GM18909 (cell line): ENCODE data around the gene EGFR.
A peak's percentile ranks its signal among the peaks of the same experiment; 100 is the strongest.

ENCODE experiments used
- ATAC-seq: cut with Tn5 transposase; IDR thresholded peaks from one replicate; pipeline ENCODE4 v1.9.1; 2021; ENCODE audit warnings: mild to moderate bottlenecking; ENCODE audit not compliant: unreplicated experiment, poor library complexity

EGFR gene

GRCh38 chr7:55005241-55005851 is 13.5 kb upstream of the EGFR start:
- ATAC-seq, result no peak

DNA sequence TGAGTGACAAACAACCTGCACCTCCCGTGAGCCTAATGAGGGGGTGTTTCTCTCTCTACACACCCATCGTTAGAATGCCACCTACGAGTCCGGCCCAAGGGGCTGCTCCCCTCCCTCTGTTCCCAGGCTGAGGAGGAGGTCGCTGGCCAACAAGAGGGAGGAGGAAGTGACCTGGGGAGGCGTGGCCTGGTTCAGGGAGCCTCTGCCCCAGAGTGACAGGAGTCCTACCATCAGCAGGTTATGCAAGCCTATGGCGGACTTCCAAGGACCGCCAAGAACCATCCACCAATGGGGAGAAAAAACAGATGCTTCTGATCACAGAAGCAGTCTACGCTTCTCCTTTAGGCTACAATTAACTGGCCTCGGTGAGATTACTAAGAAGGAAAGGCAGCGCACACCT is 12.3 kb upstream of the EGFR start:
- ATAC-seq, result no peak

- no peak for ATAC-seq
Measured at GRCh38 chr7:55013851-55014250, 5.0 kb upstream of the EGFR start.

DNA sequence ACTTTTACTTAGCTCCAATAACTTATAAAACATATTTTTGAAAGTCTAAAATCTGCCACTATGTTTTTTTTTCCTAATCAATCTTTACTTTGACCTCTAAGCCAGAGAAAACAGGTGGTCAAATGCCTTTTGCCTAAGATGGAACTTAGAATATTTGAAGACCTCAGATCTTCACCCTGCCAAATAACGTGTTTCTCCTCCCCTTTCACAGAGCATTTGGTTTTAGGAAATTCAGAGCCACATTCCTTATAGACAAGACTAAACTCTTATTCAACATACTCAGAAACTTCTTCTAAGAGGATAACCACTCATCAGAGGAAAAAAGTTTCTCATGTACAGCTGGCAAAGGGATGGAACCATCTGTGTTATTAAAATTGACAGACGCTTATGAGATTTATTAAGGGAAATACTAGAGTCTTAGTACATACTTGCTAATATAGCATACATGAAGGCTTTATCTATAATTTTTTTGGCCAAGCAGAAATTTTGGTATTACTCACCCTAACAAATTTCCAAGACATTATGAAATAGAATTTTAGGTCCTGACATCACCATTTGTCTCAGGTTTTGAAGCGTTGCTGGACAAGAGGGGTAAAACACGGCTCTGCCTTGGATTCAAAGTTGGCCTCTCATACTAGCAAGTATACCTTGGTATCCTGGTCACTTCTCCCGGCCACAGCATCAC is 2.6 kb upstream of the EGFR start:
- ATAC-seq, result no peak

GRCh38 chr7:55016746-55017090 is 2.1 kb upstream of the EGFR start:
- no peak for ATAC-seq

DNA sequence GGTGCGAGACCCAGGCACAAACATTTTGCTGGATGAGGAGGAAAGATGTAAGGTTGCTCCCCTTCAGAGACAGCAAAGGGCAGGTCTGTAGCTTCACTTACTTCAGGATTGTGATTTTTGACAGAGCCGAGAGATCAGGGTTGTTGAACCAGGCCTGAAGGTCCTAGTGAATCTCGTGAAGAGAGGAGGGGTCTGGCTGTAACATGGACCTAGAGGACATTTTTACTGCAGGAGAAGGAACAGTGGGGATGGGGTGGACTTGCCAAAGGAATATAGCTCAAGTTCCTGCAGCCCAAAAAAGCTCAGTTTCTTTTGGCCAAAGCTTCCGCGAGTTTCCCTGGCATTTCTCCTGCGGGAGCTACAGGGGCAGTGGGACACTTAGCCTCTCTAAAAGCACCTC is 976 bp upstream of the EGFR start:
- ATAC-seq, result no peak

DNA sequence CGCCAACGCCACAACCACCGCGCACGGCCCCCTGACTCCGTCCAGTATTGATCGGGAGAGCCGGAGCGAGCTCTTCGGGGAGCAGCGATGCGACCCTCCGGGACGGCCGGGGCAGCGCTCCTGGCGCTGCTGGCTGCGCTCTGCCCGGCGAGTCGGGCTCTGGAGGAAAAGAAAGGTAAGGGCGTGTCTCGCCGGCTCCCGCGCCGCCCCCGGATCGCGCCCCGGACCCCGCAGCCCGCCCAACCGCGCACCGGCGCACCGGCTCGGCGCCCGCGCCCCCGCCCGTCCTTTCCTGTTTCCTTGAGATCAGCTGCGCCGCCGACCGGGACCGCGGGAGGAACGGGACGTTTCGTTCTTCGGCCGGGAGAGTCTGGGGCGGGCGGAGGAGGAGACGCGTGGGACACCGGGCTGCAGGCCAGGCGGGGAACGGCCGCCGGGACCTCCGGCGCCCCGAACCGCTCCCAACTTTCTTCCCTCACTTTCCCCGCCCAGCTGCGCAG is 424 bp downstream of the EGFR start:
- ATAC-seq, result peak; percentile 31

DNA sequence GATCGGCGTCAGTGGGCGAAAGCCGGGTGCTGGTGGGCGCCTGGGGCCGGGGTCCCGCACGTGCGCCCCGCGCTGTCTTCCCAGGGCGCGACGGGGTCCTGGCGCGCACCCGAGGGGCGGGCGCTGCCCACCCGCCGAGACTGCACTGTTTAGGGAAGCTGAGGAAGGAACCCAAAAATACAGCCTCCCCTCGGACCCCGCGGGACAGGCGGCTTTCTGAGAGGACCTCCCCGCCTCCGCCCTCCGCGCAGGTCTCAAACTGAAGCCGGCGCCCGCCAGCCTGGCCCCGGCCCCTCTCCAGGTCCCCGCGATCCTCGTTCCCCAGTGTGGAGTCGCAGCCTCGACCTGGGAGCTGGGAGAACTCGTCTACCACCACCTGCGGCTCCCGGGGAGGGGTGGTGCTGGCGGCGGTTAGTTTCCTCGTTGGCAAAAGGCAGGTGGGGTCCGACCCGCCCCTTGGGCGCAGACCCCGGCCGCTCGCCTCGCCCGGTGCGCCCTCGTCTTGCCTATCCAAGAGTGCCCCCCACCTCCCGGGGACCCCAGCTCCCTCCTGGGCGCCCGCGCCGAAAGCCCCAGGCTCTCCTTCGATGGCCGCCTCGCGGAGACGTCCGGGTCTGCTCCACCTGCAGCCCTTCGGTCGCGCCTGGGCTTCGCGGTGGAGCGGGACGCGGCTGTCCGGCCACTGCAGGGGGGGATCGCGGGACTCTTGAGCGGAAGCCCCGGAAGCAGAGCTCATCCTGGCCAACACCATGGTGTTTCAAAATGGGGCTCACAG is 1.1 kb downstream of the EGFR start:
- ATAC-seq, result no peak

DNA sequence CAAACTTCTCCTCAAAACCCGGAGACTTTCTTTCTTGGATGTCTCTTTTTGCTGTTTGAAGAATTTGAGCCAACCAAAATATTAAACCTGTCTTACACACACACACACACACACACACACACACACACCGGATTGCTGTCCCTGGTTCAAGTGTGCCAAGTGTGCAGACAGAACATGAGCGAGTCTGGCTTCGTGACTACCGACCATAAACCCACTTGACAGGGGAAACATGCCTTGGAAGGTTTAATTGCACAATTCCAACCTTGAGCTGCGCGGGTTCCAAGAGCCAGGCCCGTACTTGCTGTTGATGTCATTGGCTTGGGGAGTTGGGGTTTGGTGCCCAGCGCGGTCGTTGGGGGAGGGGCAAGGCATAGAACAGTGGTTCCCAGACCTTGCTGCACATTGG is 1.7 kb downstream of the EGFR start:
- no peak for ATAC-seq

DNA sequence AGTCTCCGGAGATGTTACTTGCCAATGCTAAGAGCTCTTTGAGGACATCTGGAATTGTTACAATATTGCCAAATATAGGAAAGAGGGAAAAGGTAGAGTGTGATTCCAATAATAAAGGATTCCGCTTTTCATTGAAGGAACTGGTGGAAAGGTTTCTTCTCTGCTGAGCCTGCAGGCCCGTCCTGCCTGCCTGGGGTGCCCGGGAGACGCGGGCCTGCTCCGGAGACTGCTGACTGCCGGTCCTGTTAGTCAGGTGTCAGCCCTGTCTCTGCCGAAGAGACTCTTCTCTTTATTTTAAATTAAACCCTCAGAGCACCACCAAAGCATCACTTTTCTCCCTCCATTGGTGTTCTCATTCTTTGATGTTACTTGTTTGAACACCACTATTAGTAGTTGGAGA is 2.2 kb downstream of the EGFR start:
- no peak for ATAC-seq

DNA sequence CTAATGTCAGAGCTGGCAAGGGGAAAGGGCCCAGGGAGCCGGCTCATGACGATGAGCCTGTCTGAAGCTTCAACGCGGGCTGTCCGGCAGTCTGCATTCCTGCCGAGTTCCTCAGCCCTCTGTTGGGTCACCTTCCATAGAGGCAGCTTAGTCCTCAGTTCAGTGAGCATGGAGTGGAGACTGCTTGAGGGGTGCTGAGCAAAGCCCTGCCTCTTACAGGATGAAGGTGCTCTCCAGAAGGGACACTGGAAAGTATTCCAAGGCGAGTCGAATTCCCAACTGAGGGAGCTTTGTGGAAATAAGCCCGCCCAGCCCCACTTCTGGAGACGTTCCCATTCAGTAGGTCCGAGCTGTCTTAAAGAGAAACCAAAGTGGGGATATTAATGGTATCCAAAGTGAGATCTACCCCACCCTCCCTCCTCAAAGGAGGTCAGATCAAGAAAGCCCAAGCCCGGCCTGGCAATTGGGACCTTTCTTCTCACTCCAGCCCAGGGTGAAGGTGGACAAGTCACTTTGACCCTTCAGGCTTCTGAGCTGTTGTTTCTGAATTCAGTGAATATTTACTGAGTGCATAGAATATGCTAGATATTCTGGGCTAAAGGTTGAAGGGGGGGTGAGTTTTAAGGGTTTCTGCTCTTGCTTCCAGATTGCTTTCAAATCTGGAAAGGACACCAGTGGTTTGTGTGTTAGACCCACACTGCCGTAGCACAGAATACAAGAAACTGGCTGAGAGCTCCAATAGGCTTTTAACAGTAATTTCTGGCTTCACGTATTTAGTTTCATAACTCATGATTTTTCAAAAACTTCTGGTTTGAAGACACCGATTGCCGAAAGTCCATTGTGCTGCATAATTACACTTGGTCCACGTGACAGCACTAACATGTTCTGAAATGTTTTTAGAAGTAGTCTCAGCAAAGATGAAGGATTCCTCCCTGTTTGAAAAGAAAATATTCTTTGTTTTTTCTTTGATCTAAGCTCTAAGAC is 3.5 kb downstream of the EGFR start:
- no peak for ATAC-seq

DNA sequence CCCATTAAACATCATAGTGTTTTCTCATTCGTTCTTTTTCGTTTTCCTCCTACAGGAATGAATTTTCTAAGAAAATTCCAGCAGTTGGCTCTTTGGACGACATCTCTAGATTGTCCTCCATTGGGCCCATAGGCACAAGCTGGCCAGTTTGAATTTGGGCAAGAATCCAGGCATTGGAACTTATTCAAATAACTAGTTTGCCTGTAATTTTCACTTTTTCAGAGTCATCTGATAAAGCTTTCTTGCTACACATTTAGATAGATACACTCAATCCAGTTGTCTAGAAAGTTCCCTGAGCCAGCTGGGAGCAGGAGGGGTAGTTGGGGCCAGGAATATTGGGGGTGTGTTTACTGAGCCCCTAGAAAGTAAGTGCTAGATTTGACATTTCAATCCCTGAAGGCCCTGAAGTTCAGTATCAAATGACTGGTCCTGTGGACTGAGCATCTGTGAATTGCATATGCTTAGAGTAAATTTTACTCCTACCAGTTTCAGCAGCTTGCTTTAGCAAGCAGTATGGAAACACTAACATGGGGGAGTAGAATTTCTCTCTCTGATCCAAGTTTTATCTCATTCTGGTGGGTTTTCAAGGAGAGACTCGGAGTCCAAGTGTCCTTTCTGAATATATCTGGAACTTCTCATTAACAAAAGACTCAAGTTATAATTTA is 5.2 kb downstream of the EGFR start:
- no peak for ATAC-seq

DNA sequence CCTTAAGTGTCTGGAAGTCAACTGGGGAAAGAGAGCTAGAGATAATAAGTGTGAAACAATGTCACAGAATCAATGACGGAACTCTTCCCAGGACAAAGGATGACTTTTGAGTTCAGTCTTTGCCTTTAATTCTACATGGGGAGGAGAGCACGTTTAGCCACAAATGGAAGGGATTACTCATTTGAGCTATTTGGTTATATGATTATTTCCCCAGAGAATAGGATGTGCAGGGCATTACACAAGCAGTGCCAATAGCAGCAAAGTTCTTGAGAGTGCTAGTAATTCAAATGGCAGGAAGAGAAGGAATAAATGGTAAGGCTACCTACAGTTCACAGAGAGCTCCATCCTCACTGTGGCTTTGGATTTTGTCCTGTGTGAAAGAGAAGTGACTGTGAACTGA is 6.0 kb downstream of the EGFR start:
- ATAC-seq, result no peak

DNA sequence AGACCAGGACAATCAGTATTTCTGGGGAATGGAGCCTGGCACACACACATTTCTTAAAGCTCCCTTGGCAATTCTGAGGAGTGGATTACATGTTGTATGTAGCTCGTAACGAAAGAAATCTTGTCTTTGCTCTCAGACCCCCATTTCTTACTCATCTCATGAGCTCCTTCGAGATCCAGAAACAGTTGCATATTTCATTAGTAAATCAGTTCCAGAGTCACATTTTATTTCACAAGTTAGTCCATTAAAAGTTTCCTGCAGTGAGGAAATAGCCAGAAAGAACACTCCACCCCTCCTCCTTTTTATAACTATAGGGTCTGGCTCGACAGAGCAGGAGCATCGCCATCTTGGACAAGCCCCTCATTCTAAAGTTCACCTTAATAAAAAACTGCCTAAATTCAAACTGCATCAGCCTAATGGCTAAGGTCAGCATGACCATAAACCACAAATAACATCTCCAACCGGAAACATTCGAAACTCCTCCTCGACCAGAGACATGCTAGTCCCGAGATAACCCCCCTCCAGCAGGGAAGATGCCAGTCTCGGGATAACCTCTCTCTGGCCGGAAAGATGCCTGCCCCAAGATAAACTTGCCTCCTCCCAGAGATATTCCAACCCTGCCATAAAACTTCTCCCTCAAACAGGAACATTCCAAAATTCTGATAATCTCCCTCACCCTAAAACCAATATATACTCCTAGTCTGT is 7.4 kb downstream of the EGFR start:
- no peak for ATAC-seq

GRCh38 chr7:55026867-55027490 is 8.2 kb downstream of the EGFR start:
- no peak for ATAC-seq

- no peak for ATAC-seq
Measured at GRCh38 chr7:55028011-55028410, 9.2 kb downstream of the EGFR start.

DNA sequence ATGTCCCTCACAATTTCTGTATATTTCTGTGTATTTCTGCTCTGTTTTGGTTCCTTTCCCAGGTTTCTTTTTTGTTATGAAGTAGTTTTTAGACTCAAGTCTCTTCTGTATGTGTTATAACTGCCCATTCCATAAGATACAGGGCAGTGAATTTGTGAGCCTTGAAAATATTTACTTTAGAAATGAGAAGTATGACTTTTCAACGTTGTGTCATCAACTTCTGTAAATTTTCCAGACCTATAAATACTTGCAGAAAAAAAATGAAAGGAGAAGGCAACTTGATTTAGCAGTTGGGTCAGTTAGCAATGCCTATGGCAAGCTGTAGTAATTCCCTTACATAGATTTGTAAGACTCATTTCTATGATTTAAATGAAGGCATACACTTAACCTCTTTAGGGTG is 11.5 kb downstream of the EGFR start:
- no peak for ATAC-seq

GRCh38 chr7:55031075-55031474 is 12.3 kb downstream of the EGFR start:
- no peak for ATAC-seq
